Measurements from ENCODE around the gene STK38L. TPM values are rescaled to one million over a fixed set of nuclear protein-coding genes. Genes with fewer than 3 reads are reported as not detected.

STK38L gene
- total and polyA plus RNA-seq, 12 donors, result 10.2 to 298 (median 21.0) TPM

GRCh38 chr12:27337376-27337775, 93.3 kb downstream of the STK38L start:
- H3K9me3 ChIP-seq (replicated peaks in 1 of 3), result no peaks in the 10 kb centered on the region
- TF ChIP-seq POLR2A (IDR thresholded peaks at IDR 0.05) (no peak), CTCF (IDR thresholded peaks at IDR 0.05) (no peak)
- H3K4me1 ChIP-seq (replicated peaks in 1 of 2), result peaks cover 2 to 9% of the 10 kb centered on the region in 2 donors
- H3K27ac ChIP-seq, result no peak overlapping the region
- WGBS, 4 donors, result 95 to 100% (median 98%) methylated on average over 1 of the region's 1 CpG
- H3K36me3 ChIP-seq (replicated peaks in 1 of 2), result no peaks in the 10 kb centered on the region
- intact Hi-C loops (cut with DNase I), result no loop called here
- no peaks in the 10 kb centered on the region for H3K27me3 ChIP-seq
- DNase-seq, result no peak
- no peak overlapping the region for H3K4me3 ChIP-seq

GRCh38 chr12:27338473-27338872, 94.4 kb downstream of the STK38L start:
- Histone ChIP-seq H3K4me1 (replicated peaks in 1 of 2) (peaks cover 0 to 6% of the 10 kb centered on the region in 2 donors), H3K9me3 (replicated peaks in 1 of 3) (no peaks in the 10 kb centered on the region), H3K27ac (no peak overlapping the region), H3K27me3 (no peaks in the 10 kb centered on the region), H3K36me3 (replicated peaks in 1 of 2) (no peaks in the 10 kb centered on the region), H3K4me3 (no peak overlapping the region)
- intact Hi-C loops (cut with DNase I), result no loop called here
- TF ChIP-seq CTCF (IDR thresholded peaks at IDR 0.05), result no peak
- no peak for TF ChIP-seq POLR2A (IDR thresholded peaks at IDR 0.05)
- 86 to 100% (median 89%) methylated on average over 1 of the region's 1 CpG for WGBS, 4 donors
- DNase-seq, result no peak

GRCh38 chr12:27340971-27341370, 96.9 kb downstream of the STK38L start:
- no peak for TF ChIP-seq POLR2A (IDR thresholded peaks at IDR 0.05)
- Histone ChIP-seq H3K4me3 (no peak overlapping the region), H3K36me3 (replicated peaks in 1 of 2) (no peaks in the 10 kb centered on the region), H3K27ac (no peak overlapping the region), H3K27me3 (no peaks in the 10 kb centered on the region), H3K9me3 (replicated peaks in 1 of 3) (no peaks in the 10 kb centered on the region), H3K4me1 (replicated peaks in 1 of 2) (no peaks in the 10 kb centered on the region)
- intact Hi-C loops (cut with DNase I), result no loop called here
- DNase-seq, result no peak
- 72 to 94% (median 86%) methylated on average over 3 of the region's 3 CpGs for WGBS, 4 donors

- TF ChIP-seq CTCF (IDR thresholded peaks at IDR 0.05), result no peak
- no peak for TF ChIP-seq POLR2A (IDR thresholded peaks at IDR 0.05)
- H3K36me3 ChIP-seq (replicated peaks in 1 of 2), result no peaks in the 10 kb centered on the region
- H3K4me1 ChIP-seq (replicated peaks in 1 of 2), result no peaks in the 10 kb centered on the region
- no peak overlapping the region for H3K27ac ChIP-seq
- intact Hi-C loops (cut with DNase I), result no loop called here
- DNase-seq, result no peak
- WGBS, 4 donors, result 88 to 96% (median 94%) methylated on average over 2 of the region's 2 CpGs
- no peaks in the 10 kb centered on the region for H3K27me3 ChIP-seq
- H3K4me3 ChIP-seq, result no peak overlapping the region
- no peaks in the 10 kb centered on the region for H3K9me3 ChIP-seq (replicated peaks in 1 of 3)
These were observed 98.5 kb downstream of the STK38L start for GRCh38 chr12:27342536-27342935.

GRCh38 chr12:27343255-27344000, 99.3 kb downstream of the STK38L start:
- no peaks in the 10 kb centered on the region for H3K9me3 ChIP-seq (replicated peaks in 1 of 3)
- intact Hi-C loops (cut with DNase I), result no loop called here
- no peaks in the 10 kb centered on the region for H3K27me3 ChIP-seq
- no peak overlapping the region for H3K4me3 ChIP-seq
- DNase-seq, result no peak
- TF ChIP-seq POLR2A (IDR thresholded peaks at IDR 0.05) (no peak), CTCF (IDR thresholded peaks at IDR 0.05) (no peak)
- no peaks in the 10 kb centered on the region for H3K4me1 ChIP-seq (replicated peaks in 1 of 2)
- no peaks in the 10 kb centered on the region for H3K36me3 ChIP-seq (replicated peaks in 1 of 2)
- 89 to 97% (median 94%) methylated on average over 5 of the region's 5 CpGs for WGBS, 4 donors
- no peak overlapping the region for H3K27ac ChIP-seq

All from adrenal gland (tissue), 12 donors.